B cell (primary cell): Measurements from ENCODE around the gene STAG1. TPM values are rescaled to one million over a fixed set of nuclear protein-coding genes. Genes with fewer than 3 reads are reported as not detected.

ENCODE experiments used
- ATAC-seq: fragments of 200-7000 bp; cut with Tn5 transposase; one replicate; pipeline ENCODE4 v1.10.0; 2021; ENCODE audit warnings: low read depth, mild to moderate bottlenecking, moderate number of reproducible peaks, moderate library complexity
- CTCF ChIA-PET: fragments of 350-600 bp; sonication (Branson Sonifier 250); formaldehyde crosslinking; loops from one replicate; lab custom pipeline; 2021; ENCODE audit warnings: antibody characterized with exemption, inconsistent platforms; lab: Charles Lee
- POLR2A ChIA-PET: fragments of 350-600 bp; sonication (Branson Sonifier 250); formaldehyde crosslinking; loops from one replicate; lab custom pipeline; 2021; ENCODE audit warnings: antibody characterized with exemption; lab: Charles Lee
- DNase-seq: peaks from one replicate; pipeline ENCODE4 v3.0.0; 2013
- H2AFZ ChIP-seq: 2 replicates; pipeline ENCODE4 v1.6.1; 2012; ENCODE audit warnings: mild to moderate bottlenecking, low read depth, low read length; ENCODE audit not compliant: insufficient read depth, poor library complexity, severe bottlenecking
- H3K27ac ChIP-seq, 2 donors: 1 replicate in 1 of 2; 2 replicates in 1 of 2; pipeline ENCODE4 v1.5.1; 2012 to 2013; ENCODE audit warnings: low read length in 2 of 2, mild to moderate bottlenecking in 2 of 2, moderate library complexity in 1 of 2
- H3K27me3 ChIP-seq, 4 experiments: fragments of 200-600 bp in 1 of 4; sonication (generic) in 1 of 4; replicated peaks in 1 of 4; 1 replicate in 2 of 4; 2 replicates in 2 of 4; pipeline versions ENCODE4 v1.6.1 to v1.7.0; 2013 to 2016; ENCODE audit warnings: low read length in 3 of 4, mild to moderate bottlenecking in 2 of 4, mixed read lengths in 1 of 4, moderate library complexity in 1 of 4; ENCODE audit not compliant: insufficient read depth in 4 of 4, control insufficient read depth in 3 of 4; ENCODE audit errors: control extremely low read depth in 1 of 4
- H3K36me3 ChIP-seq, 2 experiments: replicated peaks in 1 of 2; 1 replicate in 1 of 2; 2 replicates in 1 of 2; pipeline versions ENCODE4 v1.6.1 to v1.7.1; 2013; ENCODE audit warnings: low read length in 1 of 2; ENCODE audit not compliant: insufficient read depth in 2 of 2, control insufficient read depth in 1 of 2; ENCODE audit errors: control extremely low read depth in 1 of 2, extremely low read depth in 1 of 2
- H3K4me1 ChIP-seq, 2 donors: fragments of 200-600 bp in 1 of 2; sonication (generic) in 1 of 2; 1 replicate in 1 of 2; 2 replicates in 1 of 2; pipeline versions ENCODE4 v1.5.1 to v1.6.1; 2013 to 2017; ENCODE audit warnings: low read length in 2 of 2; ENCODE audit not compliant: control insufficient read depth in 2 of 2, insufficient read depth in 2 of 2
- H3K4me2 ChIP-seq: replicated peaks from 2 replicates; pipeline ENCODE3; 2012; ENCODE audit warnings: mild to moderate bottlenecking, low read depth, low read length; ENCODE audit not compliant: poor library complexity, severe bottlenecking
- H3K4me3 ChIP-seq, 5 experiments: fragments of 200-600 bp in 1 of 5; sonication (generic) in 1 of 5; 1 replicate in 3 of 5; 2 replicates in 2 of 5; pipeline versions ENCODE4 v1.5.1 to v1.7.0; 2011 to 2016; ENCODE audit warnings: low read length in 4 of 5, mild to moderate bottlenecking in 4 of 5, low read depth in 2 of 5, control low read depth in 1 of 5, moderate library complexity in 1 of 5; ENCODE audit not compliant: insufficient read depth in 1 of 5; ENCODE audit errors: control extremely low read depth in 1 of 5, extremely low read depth in 1 of 5
- H3K79me2 ChIP-seq: fragments of 200-600 bp; sonication (generic); one replicate; pipeline ENCODE4 v1.6.0; 2016; ENCODE audit warnings: low read length; ENCODE audit not compliant: control insufficient read depth, insufficient read depth
- H3K9ac ChIP-seq: fragments of 200-600 bp; sonication (generic); 2 replicates; pipeline ENCODE4 v1.6.1; 2017; ENCODE audit warnings: mild to moderate bottlenecking, low read length, moderate library complexity
- H3K9me3 ChIP-seq, 3 donors: one replicate each; pipeline versions ENCODE4 v1.6.1 to v1.7.1; 2013; ENCODE audit warnings: low read length in 2 of 3; ENCODE audit not compliant: control insufficient read depth in 2 of 3, insufficient read depth in 1 of 3; ENCODE audit errors: control extremely low read depth in 1 of 3
- H4K20me1 ChIP-seq: 2 replicates; pipeline ENCODE4 v1.6.0; 2012; ENCODE audit warnings: mild to moderate bottlenecking, low read length; ENCODE audit not compliant: insufficient read depth, control insufficient read depth, poor library complexity, severe bottlenecking
- H3K27ac Mint-ChIP-seq: one replicate; pipeline ENCODE4 v1.8.0; 2021; ENCODE audit warnings: mixed read lengths
- H3K27me3 Mint-ChIP-seq: one replicate; pipeline ENCODE4 v1.8.0; 2021; ENCODE audit warnings: mixed read lengths
- H3K4me1 Mint-ChIP-seq: one replicate; pipeline ENCODE4 v1.8.0; 2021; ENCODE audit warnings: mixed read lengths
- H3K4me3 Mint-ChIP-seq: one replicate; pipeline ENCODE4 v1.8.0; 2021; ENCODE audit warnings: mixed read lengths
- H3K9me3 Mint-ChIP-seq: one replicate; pipeline ENCODE4 v1.8.0; 2022; ENCODE audit warnings: mixed read lengths; ENCODE audit not compliant: insufficient read depth
- EZH2 ChIP-seq: IDR thresholded peaks from 2 replicates; pipeline ENCODE4 v1.6.1; 2012; ENCODE audit warnings: borderline replicate concordance, low read depth, mild to moderate bottlenecking, moderate library complexity, low read length; ENCODE audit not compliant: insufficient read depth, poor library complexity, severe bottlenecking
- WGBS: methylation state at CpG from one replicate; pipeline ENCODE4 v1.1.5; 2013; ENCODE audit warnings: missing lambda C conversion rate; ENCODE audit not compliant: insufficient coverage; 5-methylcytosine and 5-hydroxymethylcytosine counted together
- intact Hi-C: fragments of 100-400 bp; cut with micrococcal nuclease; formaldehyde crosslinking; loops from one replicate; pipeline ENCODE4 v1.10.0; 2022
- polyA plus RNA-seq: library from polyadenylated mRNA; depleted of rRNA; stranded (reverse); fragments of >200 nt; gene quantifications from 2 replicates; pipeline ENCODE4 v1.2.3, GENCODE V29; 2012
- total RNA-seq, 2 donors: library from RNA; stranded (reverse); fragments of 120-200 nt in 1 of 2; gene quantifications; 1 replicate in 1 of 2; 2 replicates in 1 of 2; pipeline versions ENCODE4 v1.2.3 to v1.2.4, GENCODE V29; 2013 to 2022
- TF ChIP-seq, protein P1 (sequence below): fragments of 200-600 bp; IDR thresholded peaks from one replicate; pipeline ENCODE4 v1.8.0; 2022; ENCODE audit warnings: antibody characterized with exemption, mild to moderate bottlenecking

Gene STAG1
- total and polyA plus RNA-seq, 2 donors (not counting 1 experiment from before 2014, with no cell fraction given) = 9.2 to 77.0 TPM

DNA sequence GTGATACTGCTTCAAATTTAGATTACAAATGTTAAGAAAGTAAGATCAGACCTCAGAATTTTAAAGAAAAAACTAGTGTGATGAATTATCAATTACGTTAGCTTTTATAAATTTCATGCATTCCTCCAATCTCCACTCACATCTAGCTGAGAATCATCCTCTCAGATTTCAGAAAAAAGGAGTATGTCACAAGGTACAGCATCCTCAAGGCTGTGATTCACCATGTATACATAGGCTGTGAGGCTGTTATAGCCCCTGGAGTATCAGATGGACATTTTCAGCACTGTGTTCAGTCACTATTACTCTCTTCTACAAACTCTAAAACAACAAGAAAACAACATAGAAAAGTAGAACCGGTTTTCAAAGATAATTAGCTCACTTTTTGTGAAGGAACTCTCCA, 287.7 kb downstream of the STAG1 start:
- intact Hi-C loops = no loop called here
- H3K27me3 ChIP-seq = no peaks in the 10 kb centered on the region
- no peak overlapping the region for H3K9ac ChIP-seq
- H3K4me1 Mint-ChIP-seq = no peaks in the 10 kb centered on the region
- H3K9me3 Mint-ChIP-seq = peaks cover 5% of the 10 kb centered on the region
- TF ChIP-seq EZH2 = no peak
- ChIA-PET CTCF (interaction anchor here (0.7 kb wide), 1 partner anchor 141 kb away, joined by 5 read pairs; no protein-coding TSS in a partner anchor), POLR2A (interaction anchor here (0.6 kb wide), 1 partner anchor 28 kb away, joined by 3 read pairs; no protein-coding TSS in a partner anchor)
- no peaks in the 10 kb centered on the region for H3K27me3 Mint-ChIP-seq
- no peak for ATAC-seq
- no peak for DNase-seq
- H3K4me3 Mint-ChIP-seq = no peak overlapping the region
- H3K79me2 ChIP-seq = no peaks in the 10 kb centered on the region
- no peak overlapping the region for H3K4me2 ChIP-seq
- H3K4me1 ChIP-seq = no peaks in the 10 kb centered on the region
- H3K4me3 ChIP-seq = no peak overlapping the region
- 100% methylated on average over 1 of the region's 2 CpGs for WGBS
- no peak overlapping the region for H3K27ac Mint-ChIP-seq
- H4K20me1 ChIP-seq = no peaks in the 10 kb centered on the region
- peaks cover 0 to 3% (median 0%) of the 10 kb centered on the region in 3 donors for H3K9me3 ChIP-seq
- no peak overlapping the region for H3K27ac ChIP-seq
- H3K36me3 ChIP-seq = peaks cover 13 to 29% of the 10 kb centered on the region in 2 experiments
- no peak overlapping the region for H2AFZ ChIP-seq

DNA sequence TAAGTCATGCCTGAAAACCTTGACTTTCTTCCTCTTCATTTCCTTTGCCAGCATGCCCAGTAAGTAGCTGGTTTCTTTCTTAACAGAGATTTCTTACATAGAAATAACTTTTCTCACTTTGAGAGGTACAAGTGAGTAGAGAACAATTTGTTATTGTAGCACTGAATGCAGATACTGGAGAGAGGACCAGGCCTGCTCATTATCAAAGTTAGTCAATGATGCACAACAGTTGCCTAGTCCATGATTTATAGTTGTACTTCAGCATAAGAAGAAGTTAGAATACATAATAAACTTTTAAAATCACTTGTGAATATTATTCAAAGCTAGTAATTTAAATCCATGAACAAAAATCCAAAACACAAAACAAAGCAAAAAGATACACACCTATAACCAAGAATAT, 289.0 kb downstream of the STAG1 start:
- Histone ChIP-seq H3K36me3 (peaks cover 13 to 34% of the 10 kb centered on the region in 2 experiments), H3K27me3 (no peaks in the 10 kb centered on the region), H3K9me3 (peaks cover 2 to 11% (median 3%) of the 10 kb centered on the region in 3 donors), H3K27ac (no peak overlapping the region), H4K20me1 (no peaks in the 10 kb centered on the region), H3K4me2 (no peak overlapping the region), H3K4me3 (no peak overlapping the region), H3K4me1 (no peaks in the 10 kb centered on the region), H3K79me2 (no peaks in the 10 kb centered on the region), H2AFZ (no peak overlapping the region), H3K9ac (no peak overlapping the region)
- H3K27ac Mint-ChIP-seq = no peak overlapping the region
- no peak for TF ChIP-seq EZH2
- TF ChIP-seq, protein P1, sequence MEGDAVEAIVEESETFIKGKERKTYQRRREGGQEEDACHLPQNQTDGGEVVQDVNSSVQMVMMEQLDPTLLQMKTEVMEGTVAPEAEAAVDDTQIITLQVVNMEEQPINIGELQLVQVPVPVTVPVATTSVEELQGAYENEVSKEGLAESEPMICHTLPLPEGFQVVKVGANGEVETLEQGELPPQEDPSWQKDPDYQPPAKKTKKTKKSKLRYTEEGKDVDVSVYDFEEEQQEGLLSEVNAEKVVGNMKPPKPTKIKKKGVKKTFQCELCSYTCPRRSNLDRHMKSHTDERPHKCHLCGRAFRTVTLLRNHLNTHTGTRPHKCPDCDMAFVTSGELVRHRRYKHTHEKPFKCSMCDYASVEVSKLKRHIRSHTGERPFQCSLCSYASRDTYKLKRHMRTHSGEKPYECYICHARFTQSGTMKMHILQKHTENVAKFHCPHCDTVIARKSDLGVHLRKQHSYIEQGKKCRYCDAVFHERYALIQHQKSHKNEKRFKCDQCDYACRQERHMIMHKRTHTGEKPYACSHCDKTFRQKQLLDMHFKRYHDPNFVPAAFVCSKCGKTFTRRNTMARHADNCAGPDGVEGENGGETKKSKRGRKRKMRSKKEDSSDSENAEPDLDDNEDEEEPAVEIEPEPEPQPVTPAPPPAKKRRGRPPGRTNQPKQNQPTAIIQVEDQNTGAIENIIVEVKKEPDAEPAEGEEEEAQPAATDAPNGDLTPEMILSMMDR = no peak
- DNase-seq (no peak), ATAC-seq (no peak)
- H3K4me1 Mint-ChIP-seq = no peaks in the 10 kb centered on the region
- no peak overlapping the region for H3K4me3 Mint-ChIP-seq
- ChIA-PET CTCF (no interaction called here), POLR2A (no interaction called here)
- H3K27me3 Mint-ChIP-seq = no peaks in the 10 kb centered on the region
- intact Hi-C loops = no loop called here
- H3K9me3 Mint-ChIP-seq = peaks cover 5% of the 10 kb centered on the region
